ENCODE results near the gene FPGT. TPM values are rescaled to one million over a fixed set of nuclear protein-coding genes. Genes with fewer than 3 reads are reported as not detected.

FPGT gene
- total and polyA plus RNA-seq, 2 of the 8 experiments (the other 6 are each of a cell fraction or from before 2014, with no cell fraction given), result 1.3 to 4.1 TPM

GRCh38 chr1:74160046-74160445 is 38.0 kb upstream of the FPGT start:
- H3K23ac ChIP-seq (ENCODE audit: insufficient read length), result no peak overlapping the region
- no peak for FAIRE-seq
- no peak overlapping the region for H2BK5ac ChIP-seq (ENCODE audit: low read depth, low read length)
- H3K14ac ChIP-seq (ENCODE audit: insufficient read length), result no peak overlapping the region
- no peak overlapping the region for H4K5ac ChIP-seq (ENCODE audit: insufficient read length, low read depth, low read length)
- H2BK15ac ChIP-seq (ENCODE audit: low read length), result no peak overlapping the region
- TF ChIP-seq SIRT6 (IDR thresholded peaks at IDR 0.05; ENCODE audit: low read length) (no peak), SP4 (IDR thresholded peaks at IDR 0.05; ENCODE audit: low read length) (no peak), USF2 (IDR thresholded peaks at IDR 0.05; ENCODE audit: low read length) (no peak), SIX5 (IDR thresholded peaks at IDR 0.05; ENCODE audit: low read depth, low read length) (no peak), HDAC6 (IDR thresholded peaks at IDR 0.05; ENCODE audit: low read depth, low read length) (no peak), RXRA (IDR thresholded peaks at IDR 0.05; ENCODE audit: insufficient read depth, low read depth, low read length) (no peak), JUN (IDR thresholded peaks at IDR 0.05; ENCODE audit: low read depth, low read length) (no peak), EP300 (IDR thresholded peaks at IDR 0.05; ENCODE audit: borderline replicate concordance in 1 of 2, low read depth in 2 of 2, low read length in 2 of 2) (no peak), MAFK (IDR thresholded peaks at IDR 0.05; ENCODE audit: low read depth, low read length) (no peak)
- no peak overlapping the region for H2AK5ac ChIP-seq (ENCODE audit: low read depth, low read length)
- H3K4ac ChIP-seq (replicated peaks; ENCODE audit: insufficient read length, low read depth, low read length), result no peak overlapping the region
- H3K79me1 ChIP-seq (ENCODE audit: low read depth, low read length), result no peaks in the 10 kb centered on the region
- ChIA-PET CTCF (ENCODE audit: partially characterized antibody) (no interaction called here), POLR2A (ENCODE audit: partially characterized antibody) (no interaction called here)
- H3K79me2 ChIP-seq (ENCODE audit: control insufficient read depth in 1 of 2, insufficient read depth in 2 of 2, low read length in 2 of 2), result no peaks in the 10 kb centered on the region
- H3K4me2 ChIP-seq (ENCODE audit: insufficient read depth in 1 of 2, low read depth in 2 of 2, low read length in 2 of 2), result no peak overlapping the region
- WGBS, 2 experiments (ENCODE audit: extremely low coverage in 1 of 2, insufficient coverage in 1 of 2, insufficient read length in 1 of 2, insufficient replicate concordance in 2 of 2, low coverage in 1 of 2, low lambda C conversion rate in 2 of 2, missing lambda C conversion rate in 1 of 2), result 89% methylated on average over 2 of the region's 2 CpGs; no CpG with 5 or more reads in 1 of the 2 experiments
- H4K20me1 ChIP-seq (replicated peaks in 1 of 2; ENCODE audit: control insufficient read depth in 1 of 2, insufficient read depth in 2 of 2, low read length in 2 of 2), result no peaks in the 10 kb centered on the region
- H3K36me3 ChIP-seq (ENCODE audit: control insufficient read depth in 2 of 4, insufficient read depth in 4 of 4, low read length in 3 of 4), result no peaks in the 10 kb centered on the region
- H3K27ac ChIP-seq (ENCODE audit: low read depth, low read length), result no peak overlapping the region
- H3K23me2 ChIP-seq (ENCODE audit: low read depth, low read length), result no peaks in the 10 kb centered on the region
- no peak overlapping the region for H4K8ac ChIP-seq (ENCODE audit: extremely low read depth, insufficient read depth, low read length)
- H2BK20ac ChIP-seq (ENCODE audit: low read length), result no peak overlapping the region
- no peak overlapping the region for H4K91ac ChIP-seq (replicated peaks; ENCODE audit: insufficient read length, low read length)
- no peak overlapping the region for H2BK12ac ChIP-seq (ENCODE audit: low read depth, low read length)
- H3K9me3 ChIP-seq (ENCODE audit: insufficient read depth in 2 of 2, low read depth in 1 of 2, low read length in 1 of 2), result no peaks in the 10 kb centered on the region
- no peak overlapping the region for H3K9ac ChIP-seq (replicated peaks in 1 of 4; ENCODE audit: extremely low read depth in 1 of 4, low read depth in 3 of 4, low read length in 3 of 4)
- DNase-seq (ENCODE audit: low read depth in 1 of 2, low spot score in 2 of 2), result no peak
- H3K4me3 ChIP-seq (ENCODE audit: extremely low read depth in 1 of 4, insufficient read depth in 2 of 4, low read depth in 3 of 4, low read length in 4 of 4), result no peak overlapping the region
- no peaks in the 10 kb centered on the region for H3K27me3 ChIP-seq (replicated peaks in 1 of 4; ENCODE audit: control insufficient read depth in 3 of 4, extremely low read depth in 1 of 4, insufficient read depth in 3 of 4, low read length in 3 of 4)
- no peak overlapping the region for H2AFZ ChIP-seq (ENCODE audit: low read length)
- H3K4me1 ChIP-seq (replicated peaks in 1 of 4; ENCODE audit: control insufficient read depth in 3 of 4, insufficient read depth in 4 of 4, low read length in 3 of 4), result no peaks in the 10 kb centered on the region
- no peak overlapping the region for H3K18ac ChIP-seq (ENCODE audit: extremely low read depth, low read length)
- H3K56ac ChIP-seq (replicated peaks; ENCODE audit: insufficient read length, low read depth, low read length), result no peak overlapping the region
- H2BK120ac ChIP-seq (replicated peaks; ENCODE audit: low read depth, low read length), result no peak overlapping the region

All from H1 (cell line).